ENCODE data around the gene TNNT3. TPM values are rescaled to one million over a fixed set of nuclear protein-coding genes. Genes with fewer than 3 reads are reported as not detected.

The TNNT3 gene
- total RNA-seq, 1 experiment from 2014 or later: not detected

DNA sequence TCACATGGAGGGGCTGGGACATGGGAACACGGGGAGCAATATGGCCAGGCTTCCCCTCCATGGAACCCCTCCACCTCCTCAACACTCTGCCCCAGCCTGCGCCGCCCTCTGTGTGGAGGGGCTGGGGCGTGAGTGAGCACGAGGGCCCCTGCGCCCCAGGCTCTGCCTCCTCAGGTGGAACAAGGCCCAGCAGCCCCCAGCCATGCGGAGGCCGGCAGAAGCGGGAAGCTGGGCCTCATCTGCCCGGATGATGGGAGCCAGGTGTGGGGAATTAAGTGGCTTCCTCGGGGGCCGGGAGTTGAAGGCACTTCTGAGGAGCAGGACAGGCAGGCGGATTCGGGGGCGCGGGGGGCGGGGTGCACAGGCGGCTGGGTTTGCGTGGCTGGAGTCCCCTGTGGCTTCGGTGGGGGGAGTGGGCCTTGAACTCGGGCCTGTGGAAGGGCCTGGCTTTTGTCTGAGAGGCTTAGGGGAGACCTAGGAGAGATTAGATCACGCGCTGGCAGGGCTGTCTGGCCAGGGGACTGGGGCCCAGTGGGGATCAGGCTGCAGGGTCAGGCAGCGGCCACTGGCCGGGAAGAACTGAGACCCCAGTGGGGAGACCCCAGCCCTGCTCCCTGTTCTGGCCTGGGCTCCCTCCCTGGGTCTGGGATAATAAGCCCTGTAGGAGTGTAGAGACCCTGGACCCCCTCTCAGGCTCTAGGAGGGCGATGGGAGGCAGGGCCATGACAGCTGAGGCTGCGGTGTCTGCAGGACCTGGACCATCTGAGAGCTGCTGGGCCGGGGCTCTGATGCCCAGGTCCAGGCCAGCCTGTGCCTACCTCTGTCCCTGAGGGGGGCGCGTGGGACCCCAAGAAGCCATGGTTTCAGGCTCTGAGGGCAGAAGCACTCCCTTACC is 41.1 kb upstream of the TNNT3 start:
- H3K27me3 Mint-ChIP-seq (ENCODE audit: unreplicated experiment): peaks cover 7% of the 10 kb centered on the region
- no peak for TF ChIP-seq CTCF (IDR thresholded peaks at IDR 0.05; ENCODE audit: unreplicated experiment)
- H3K4me1 Mint-ChIP-seq (ENCODE audit: low read depth, unreplicated experiment): no peaks in the 10 kb centered on the region
- no TSS peak for BruUV-seq (replicated peaks)
- H3K9me3 Mint-ChIP-seq (ENCODE audit: low read depth, unreplicated experiment): no peaks in the 10 kb centered on the region
- no peak overlapping the region for H3K4me3 Mint-ChIP-seq (ENCODE audit: low read depth, unreplicated experiment)
- DNase-seq: no peak
- intact Hi-C loops (cut with micrococcal nuclease; ENCODE audit: unreplicated experiment): no loop called here
- H3K36me3 Mint-ChIP-seq (ENCODE audit: insufficient read depth, unreplicated experiment): peaks cover 11% of the 10 kb centered on the region
- H3K27ac Mint-ChIP-seq (ENCODE audit: unreplicated experiment): no peak overlapping the region
- CTCF ChIA-PET: no interaction called here

DNA sequence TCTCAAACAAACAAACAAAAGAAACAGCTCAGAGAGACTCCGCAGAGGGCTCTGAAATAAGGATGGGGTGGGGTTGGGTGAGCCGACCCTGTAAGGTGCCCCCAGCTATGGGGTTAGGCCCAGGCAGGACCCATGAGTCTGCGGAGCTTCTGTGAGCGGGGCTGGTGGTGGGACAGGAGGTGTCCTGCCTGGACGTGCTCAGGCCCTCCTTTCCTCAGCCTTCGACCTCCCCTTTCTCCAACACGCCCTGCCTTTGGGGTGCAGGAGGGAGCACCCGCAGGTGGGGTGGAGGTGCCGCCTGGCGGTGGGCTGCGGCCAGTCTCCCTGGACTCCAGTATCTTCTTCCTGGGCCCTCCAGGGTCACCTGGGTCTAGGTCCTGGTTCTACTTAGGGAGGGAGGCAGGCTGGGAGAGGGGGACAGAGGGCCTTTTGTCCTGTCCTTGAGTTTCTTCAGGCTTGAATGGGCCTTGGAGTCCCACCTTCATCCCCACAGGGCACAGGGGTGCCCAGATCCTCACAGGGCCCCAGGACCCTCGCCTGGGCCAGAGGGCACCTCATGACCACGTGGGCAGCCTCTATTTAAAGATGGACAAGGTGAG is 40.1 kb upstream of the TNNT3 start:
- H3K27me3 Mint-ChIP-seq (ENCODE audit: unreplicated experiment): no peaks in the 10 kb centered on the region
- DNase-seq: no peak
- H3K4me1 Mint-ChIP-seq (ENCODE audit: low read depth, unreplicated experiment): no peaks in the 10 kb centered on the region
- no peak overlapping the region for H3K4me3 Mint-ChIP-seq (ENCODE audit: low read depth, unreplicated experiment)
- TF ChIP-seq CTCF (IDR thresholded peaks at IDR 0.05; ENCODE audit: unreplicated experiment): no peak
- peaks cover 11% of the 10 kb centered on the region for H3K36me3 Mint-ChIP-seq (ENCODE audit: insufficient read depth, unreplicated experiment)
- no peaks in the 10 kb centered on the region for H3K9me3 Mint-ChIP-seq (ENCODE audit: low read depth, unreplicated experiment)
- no peak overlapping the region for H3K27ac Mint-ChIP-seq (ENCODE audit: unreplicated experiment)
- BruUV-seq (replicated peaks): no TSS peak
- intact Hi-C loops (cut with micrococcal nuclease; ENCODE audit: unreplicated experiment): no loop called here
- CTCF ChIA-PET: no interaction called here

GRCh38 chr11:1879941-1880720 is 39.4 kb upstream of the TNNT3 start:
- H3K4me3 Mint-ChIP-seq (ENCODE audit: low read depth, unreplicated experiment): no peak overlapping the region
- no peaks in the 10 kb centered on the region for H3K4me1 Mint-ChIP-seq (ENCODE audit: low read depth, unreplicated experiment)
- H3K36me3 Mint-ChIP-seq (ENCODE audit: insufficient read depth, unreplicated experiment): peaks cover 11% of the 10 kb centered on the region
- H3K9me3 Mint-ChIP-seq (ENCODE audit: low read depth, unreplicated experiment): no peaks in the 10 kb centered on the region
- no TSS peak for BruUV-seq (replicated peaks)
- TF ChIP-seq CTCF (IDR thresholded peaks at IDR 0.05; ENCODE audit: unreplicated experiment): no peak
- no peak for DNase-seq
- intact Hi-C loops (cut with micrococcal nuclease; ENCODE audit: unreplicated experiment): loop anchor here (5.0 kb wide), 1 partner anchor 272 kb away; no protein-coding TSS in a partner anchor
- H3K27ac Mint-ChIP-seq (ENCODE audit: unreplicated experiment): no peak overlapping the region
- CTCF ChIA-PET: interaction anchor here (0.6 kb wide), 1 partner anchor 108 kb away, joined by 6 read pairs; no protein-coding TSS in a partner anchor
- no peaks in the 10 kb centered on the region for H3K27me3 Mint-ChIP-seq (ENCODE audit: unreplicated experiment)

DNA sequence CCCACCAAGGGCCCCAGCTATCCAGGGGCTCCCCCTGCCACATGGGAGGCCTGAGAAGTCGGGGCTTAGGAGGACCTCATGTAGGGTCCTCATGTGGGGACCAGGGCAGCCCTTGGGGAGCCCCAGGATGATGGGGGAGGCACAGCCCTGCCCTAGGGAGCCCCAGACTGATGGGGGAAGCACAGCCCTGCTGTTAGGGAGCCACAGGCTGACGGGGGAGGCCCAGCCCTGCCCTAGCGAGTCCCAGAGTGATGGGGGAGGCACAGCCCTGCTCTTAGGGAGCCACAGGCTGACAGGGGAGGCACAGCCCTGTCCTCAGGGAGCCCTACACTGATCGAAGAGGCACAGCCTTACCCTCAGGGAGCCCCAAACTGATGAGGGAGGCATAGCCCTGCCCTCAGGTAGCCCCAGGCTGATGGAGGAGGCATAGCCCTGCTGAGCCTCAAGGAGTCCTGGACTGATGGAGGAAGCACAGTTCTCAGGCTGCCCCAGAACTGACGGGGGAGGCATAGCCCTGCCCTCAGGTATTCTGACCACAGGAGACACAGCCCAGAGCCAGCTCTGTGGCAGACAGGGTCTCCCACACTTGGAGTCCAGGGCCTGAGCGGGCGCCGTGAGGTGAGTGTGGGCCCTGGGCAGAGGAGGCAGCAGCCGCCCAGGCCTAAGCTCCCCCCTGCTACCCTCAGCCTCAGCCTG is 38.6 kb upstream of the TNNT3 start:
- TF ChIP-seq CTCF (IDR thresholded peaks at IDR 0.05; ENCODE audit: unreplicated experiment): no peak
- intact Hi-C loops (cut with micrococcal nuclease; ENCODE audit: unreplicated experiment): loop anchor here (5.0 kb wide), 1 partner anchor 271 kb away; no protein-coding TSS in a partner anchor
- no peak for DNase-seq
- CTCF ChIA-PET: no interaction called here
- BruUV-seq (replicated peaks): no TSS peak
- H3K9me3 Mint-ChIP-seq (ENCODE audit: low read depth, unreplicated experiment): no peaks in the 10 kb centered on the region
- H3K27me3 Mint-ChIP-seq (ENCODE audit: unreplicated experiment): no peaks in the 10 kb centered on the region
- H3K27ac Mint-ChIP-seq (ENCODE audit: unreplicated experiment): no peak overlapping the region
- no peaks in the 10 kb centered on the region for H3K4me1 Mint-ChIP-seq (ENCODE audit: low read depth, unreplicated experiment)
- H3K4me3 Mint-ChIP-seq (ENCODE audit: low read depth, unreplicated experiment): no peak overlapping the region
- peaks cover 11% of the 10 kb centered on the region for H3K36me3 Mint-ChIP-seq (ENCODE audit: insufficient read depth, unreplicated experiment)
